Measurements from ENCODE around the gene PCBP3.

DNA sequence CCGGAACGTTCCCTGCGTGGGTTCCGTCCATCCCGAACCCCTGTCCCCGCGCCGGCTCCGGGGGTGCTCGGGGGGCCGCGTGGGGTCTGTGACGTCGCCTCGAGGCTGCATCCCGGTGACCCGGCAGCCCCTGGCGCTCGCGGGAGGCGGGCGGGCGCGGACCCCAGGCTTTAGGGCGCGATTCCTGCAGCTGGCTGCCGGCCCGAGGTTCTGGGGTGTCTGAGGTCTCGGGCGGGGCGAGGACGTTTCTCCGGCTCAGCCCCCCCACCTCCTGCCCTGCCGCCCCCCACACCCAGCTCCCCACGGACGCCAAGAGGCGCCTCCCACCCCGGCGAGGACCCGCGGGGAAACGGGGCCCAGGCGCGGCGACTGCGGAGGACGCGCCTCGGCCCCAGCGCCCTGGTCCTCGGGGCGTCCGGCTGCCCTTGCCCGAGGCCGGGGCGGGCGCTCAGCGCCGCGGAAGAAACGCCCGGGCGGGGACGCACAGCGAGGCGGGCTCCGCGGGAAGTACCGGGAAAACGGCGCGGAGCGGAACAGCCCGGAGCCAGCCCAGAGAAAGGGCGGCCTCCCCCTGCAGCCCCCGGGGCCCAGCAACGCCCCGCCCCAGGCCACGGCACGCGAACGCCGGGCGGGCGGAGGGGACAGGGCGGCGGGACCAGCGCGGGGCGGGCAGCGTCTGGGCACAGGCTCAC, 1.3 kb upstream of the PCBP3 start:
- TF ChIP-seq, protein P1, sequence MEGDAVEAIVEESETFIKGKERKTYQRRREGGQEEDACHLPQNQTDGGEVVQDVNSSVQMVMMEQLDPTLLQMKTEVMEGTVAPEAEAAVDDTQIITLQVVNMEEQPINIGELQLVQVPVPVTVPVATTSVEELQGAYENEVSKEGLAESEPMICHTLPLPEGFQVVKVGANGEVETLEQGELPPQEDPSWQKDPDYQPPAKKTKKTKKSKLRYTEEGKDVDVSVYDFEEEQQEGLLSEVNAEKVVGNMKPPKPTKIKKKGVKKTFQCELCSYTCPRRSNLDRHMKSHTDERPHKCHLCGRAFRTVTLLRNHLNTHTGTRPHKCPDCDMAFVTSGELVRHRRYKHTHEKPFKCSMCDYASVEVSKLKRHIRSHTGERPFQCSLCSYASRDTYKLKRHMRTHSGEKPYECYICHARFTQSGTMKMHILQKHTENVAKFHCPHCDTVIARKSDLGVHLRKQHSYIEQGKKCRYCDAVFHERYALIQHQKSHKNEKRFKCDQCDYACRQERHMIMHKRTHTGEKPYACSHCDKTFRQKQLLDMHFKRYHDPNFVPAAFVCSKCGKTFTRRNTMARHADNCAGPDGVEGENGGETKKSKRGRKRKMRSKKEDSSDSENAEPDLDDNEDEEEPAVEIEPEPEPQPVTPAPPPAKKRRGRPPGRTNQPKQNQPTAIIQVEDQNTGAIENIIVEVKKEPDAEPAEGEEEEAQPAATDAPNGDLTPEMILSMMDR (conservative IDR thresholded peaks at IDR 0.05) = no peak
- TF ChIP-seq ZFX (IDR thresholded peaks at IDR 0.05) = no peak

Measured in C4-2B (cell line).